ENCODE data around the gene TSPAN9.

DNA sequence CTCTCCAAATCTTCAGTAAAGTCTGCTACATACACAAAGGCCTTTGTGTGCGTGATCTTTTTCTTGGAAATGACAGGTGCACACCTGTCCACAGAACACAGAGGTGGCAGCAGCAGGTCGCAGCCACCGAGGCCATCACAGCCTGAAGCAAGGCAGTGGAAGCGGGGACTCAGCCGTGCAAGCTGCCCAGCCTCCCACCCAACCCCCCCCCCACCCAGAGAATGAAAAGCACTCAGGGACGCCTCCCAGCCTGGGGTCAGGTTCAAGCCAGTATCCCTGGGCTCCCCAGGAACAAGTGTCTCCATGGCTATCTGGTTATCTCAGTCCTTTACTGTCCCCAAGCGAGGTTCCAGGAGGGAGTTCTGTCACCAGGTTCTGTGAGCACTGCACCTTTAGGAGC, 31.2 kb upstream of the TSPAN9 start:
- no peak for TF ChIP-seq CTCF (optimal IDR thresholded peaks at IDR 0.05 in 1 of 3, IDR thresholded peaks at IDR 0.05 in 1 of 3, conservative IDR thresholded peaks at IDR 0.05 in 1 of 3; ENCODE audit: extremely low read depth in 1 of 3, insufficient read depth in 2 of 3, low read length in 3 of 3)
- TF ChIP-seq EZH2 (IDR thresholded peaks at IDR 0.05; ENCODE audit: low read length): no peak
